ENCODE results near the gene PRDM10. TPM values are rescaled to one million over a fixed set of nuclear protein-coding genes. Genes with fewer than 3 reads are reported as not detected.

The PRDM10 gene
- total RNA-seq, 1 experiment from 2014 or later: 9.2 TPM

DNA sequence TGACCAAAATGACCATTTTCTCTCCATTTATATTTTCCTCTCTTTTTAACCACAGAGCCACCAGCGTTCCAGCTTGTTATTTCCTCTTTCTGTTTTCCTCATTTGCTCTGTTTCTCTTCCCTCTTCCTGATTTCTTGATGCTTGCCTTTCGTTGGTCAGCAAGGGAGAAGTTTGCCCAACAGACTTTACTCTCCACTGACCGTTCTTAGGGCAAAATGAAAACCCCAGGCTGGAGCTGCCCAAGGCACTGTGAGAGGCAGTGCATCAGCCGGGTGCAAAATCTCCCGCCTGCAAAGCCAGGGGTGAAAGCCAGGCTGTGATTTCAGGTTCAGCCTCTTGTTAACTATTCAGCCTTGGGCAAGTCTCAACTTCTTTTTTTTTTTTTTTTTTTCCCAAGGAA is 40.9 kb upstream of the PRDM10 start:
- Histone ChIP-seq H3K9ac (ENCODE audit: low read length) (no peak overlapping the region), H3K9me3 (ENCODE audit: control insufficient read depth in 1 of 2, insufficient read depth in 1 of 2, low read depth in 1 of 2, low read length in 2 of 2) (no peaks in the 10 kb centered on the region), H3K4me3 (replicated peaks in 1 of 2; ENCODE audit: low read depth in 1 of 2, low read length in 2 of 2) (no peak overlapping the region), H3K36me3 (ENCODE audit: control insufficient read depth in 1 of 2, insufficient read depth in 2 of 2, low read length in 2 of 2) (no peaks in the 10 kb centered on the region), H3K4me2 (ENCODE audit: low read length) (no peak overlapping the region), H3K27me3 (ENCODE audit: insufficient read depth, low read length) (no peaks in the 10 kb centered on the region), H3K4me1 (ENCODE audit: control insufficient read depth in 1 of 2, insufficient read depth in 2 of 2, low read length in 2 of 2) (no peaks in the 10 kb centered on the region; a peak in 1 of 4 replicates), H4K20me1 (ENCODE audit: insufficient read depth) (no peaks in the 10 kb centered on the region), H3K9me2 (ENCODE audit: insufficient read depth) (no peaks in the 10 kb centered on the region), H3K79me2 (ENCODE audit: insufficient read depth, low read length) (no peaks in the 10 kb centered on the region), H2AFZ (ENCODE audit: low read depth, low read length, poor library complexity, severe bottlenecking) (no peak overlapping the region), H3K27ac (ENCODE audit: low read depth, low read length) (no peak overlapping the region)
- ChIA-PET POLR2A (no interaction called here), CTCF (no interaction called here), RAD21 (ENCODE audit: low non-redundant PET in 1 of 2, low total read pairs in 2 of 2, uncharacterized antibody in 2 of 2, unreplicated experiment in 2 of 2) (no interaction called here)
- DNase-seq (ENCODE audit: low read depth, low spot score) (no peak), ATAC-seq (no peak)
- no TSS peak for BruUV-seq (replicated peaks)
- TF ChIP-seq TCF7L2 (IDR thresholded peaks at IDR 0.05; ENCODE audit: borderline replicate concordance, extremely low read depth, insufficient read depth, insufficient read length) (no peak), SRF (IDR thresholded peaks at IDR 0.05; ENCODE audit: low read depth) (no peak), YY1 (IDR thresholded peaks at IDR 0.05; ENCODE audit: extremely low read depth, insufficient replicate concordance, low read depth, low read length) (no peak), POLR2A (IDR thresholded peaks at IDR 0.05; ENCODE audit: borderline replicate concordance, extremely low read depth, insufficient read depth, insufficient read length) (no peak), ELF1 (IDR thresholded peaks at IDR 0.05; ENCODE audit: borderline replicate concordance, low read depth) (no peak), CEBPB (IDR thresholded peaks at IDR 0.05; ENCODE audit: low read depth) (no peak), FOSL1 (IDR thresholded peaks at IDR 0.05; ENCODE audit: low read depth) (no peak), ZFX (IDR thresholded peaks at IDR 0.05) (no peak), JUND (IDR thresholded peaks at IDR 0.05) (no peak), ZNF274 (IDR thresholded peaks at IDR 0.05; ENCODE audit: low read depth, low read length) (no peak), EZH2phosphoT487 (IDR thresholded peaks at IDR 0.05; ENCODE audit: borderline replicate concordance) (no peak), SIN3A (IDR thresholded peaks at IDR 0.05; ENCODE audit: low read depth) (no peak), CBX3 (IDR thresholded peaks at IDR 0.05; ENCODE audit: low read depth) (no peak)
- TF ChIP-seq, protein P1, sequence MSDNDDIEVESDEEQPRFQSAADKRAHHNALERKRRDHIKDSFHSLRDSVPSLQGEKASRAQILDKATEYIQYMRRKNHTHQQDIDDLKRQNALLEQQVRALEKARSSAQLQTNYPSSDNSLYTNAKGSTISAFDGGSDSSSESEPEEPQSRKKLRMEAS (IDR thresholded peaks at IDR 0.05): no peak
- TF ChIP-seq, protein P2, sequence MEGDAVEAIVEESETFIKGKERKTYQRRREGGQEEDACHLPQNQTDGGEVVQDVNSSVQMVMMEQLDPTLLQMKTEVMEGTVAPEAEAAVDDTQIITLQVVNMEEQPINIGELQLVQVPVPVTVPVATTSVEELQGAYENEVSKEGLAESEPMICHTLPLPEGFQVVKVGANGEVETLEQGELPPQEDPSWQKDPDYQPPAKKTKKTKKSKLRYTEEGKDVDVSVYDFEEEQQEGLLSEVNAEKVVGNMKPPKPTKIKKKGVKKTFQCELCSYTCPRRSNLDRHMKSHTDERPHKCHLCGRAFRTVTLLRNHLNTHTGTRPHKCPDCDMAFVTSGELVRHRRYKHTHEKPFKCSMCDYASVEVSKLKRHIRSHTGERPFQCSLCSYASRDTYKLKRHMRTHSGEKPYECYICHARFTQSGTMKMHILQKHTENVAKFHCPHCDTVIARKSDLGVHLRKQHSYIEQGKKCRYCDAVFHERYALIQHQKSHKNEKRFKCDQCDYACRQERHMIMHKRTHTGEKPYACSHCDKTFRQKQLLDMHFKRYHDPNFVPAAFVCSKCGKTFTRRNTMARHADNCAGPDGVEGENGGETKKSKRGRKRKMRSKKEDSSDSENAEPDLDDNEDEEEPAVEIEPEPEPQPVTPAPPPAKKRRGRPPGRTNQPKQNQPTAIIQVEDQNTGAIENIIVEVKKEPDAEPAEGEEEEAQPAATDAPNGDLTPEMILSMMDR (IDR thresholded peaks at IDR 0.05 in 2 of 3, conservative IDR thresholded peaks at IDR 0.05 in 1 of 3; ENCODE audit: borderline replicate concordance in 1 of 3, insufficient read depth in 1 of 3, low read depth in 2 of 3, low read length in 2 of 3): no peak
- TF ChIP-seq, protein P3, sequence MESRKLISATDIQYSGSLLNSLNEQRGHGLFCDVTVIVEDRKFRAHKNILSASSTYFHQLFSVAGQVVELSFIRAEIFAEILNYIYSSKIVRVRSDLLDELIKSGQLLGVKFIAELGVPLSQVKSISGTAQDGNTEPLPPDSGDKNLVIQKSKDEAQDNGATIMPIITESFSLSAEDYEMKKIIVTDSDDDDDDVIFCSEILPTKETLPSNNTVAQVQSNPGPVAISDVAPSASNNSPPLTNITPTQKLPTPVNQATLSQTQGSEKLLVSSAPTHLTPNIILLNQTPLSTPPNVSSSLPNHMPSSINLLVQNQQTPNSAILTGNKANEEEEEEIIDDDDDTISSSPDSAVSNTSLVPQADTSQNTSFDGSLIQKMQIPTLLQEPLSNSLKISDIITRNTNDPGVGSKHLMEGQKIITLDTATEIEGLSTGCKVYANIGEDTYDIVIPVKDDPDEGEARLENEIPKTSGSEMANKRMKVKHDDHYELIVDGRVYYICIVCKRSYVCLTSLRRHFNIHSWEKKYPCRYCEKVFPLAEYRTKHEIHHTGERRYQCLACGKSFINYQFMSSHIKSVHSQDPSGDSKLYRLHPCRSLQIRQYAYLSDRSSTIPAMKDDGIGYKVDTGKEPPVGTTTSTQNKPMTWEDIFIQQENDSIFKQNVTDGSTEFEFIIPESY (IDR thresholded peaks at IDR 0.05; ENCODE audit: extremely low read depth, insufficient replicate concordance, low read length): no peak
- TF ChIP-seq, protein P4, sequence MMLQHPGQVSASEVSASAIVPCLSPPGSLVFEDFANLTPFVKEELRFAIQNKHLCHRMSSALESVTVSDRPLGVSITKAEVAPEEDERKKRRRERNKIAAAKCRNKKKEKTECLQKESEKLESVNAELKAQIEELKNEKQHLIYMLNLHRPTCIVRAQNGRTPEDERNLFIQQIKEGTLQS (IDR thresholded peaks at IDR 0.05): no peak
- TF ChIP-seq, protein P5, sequence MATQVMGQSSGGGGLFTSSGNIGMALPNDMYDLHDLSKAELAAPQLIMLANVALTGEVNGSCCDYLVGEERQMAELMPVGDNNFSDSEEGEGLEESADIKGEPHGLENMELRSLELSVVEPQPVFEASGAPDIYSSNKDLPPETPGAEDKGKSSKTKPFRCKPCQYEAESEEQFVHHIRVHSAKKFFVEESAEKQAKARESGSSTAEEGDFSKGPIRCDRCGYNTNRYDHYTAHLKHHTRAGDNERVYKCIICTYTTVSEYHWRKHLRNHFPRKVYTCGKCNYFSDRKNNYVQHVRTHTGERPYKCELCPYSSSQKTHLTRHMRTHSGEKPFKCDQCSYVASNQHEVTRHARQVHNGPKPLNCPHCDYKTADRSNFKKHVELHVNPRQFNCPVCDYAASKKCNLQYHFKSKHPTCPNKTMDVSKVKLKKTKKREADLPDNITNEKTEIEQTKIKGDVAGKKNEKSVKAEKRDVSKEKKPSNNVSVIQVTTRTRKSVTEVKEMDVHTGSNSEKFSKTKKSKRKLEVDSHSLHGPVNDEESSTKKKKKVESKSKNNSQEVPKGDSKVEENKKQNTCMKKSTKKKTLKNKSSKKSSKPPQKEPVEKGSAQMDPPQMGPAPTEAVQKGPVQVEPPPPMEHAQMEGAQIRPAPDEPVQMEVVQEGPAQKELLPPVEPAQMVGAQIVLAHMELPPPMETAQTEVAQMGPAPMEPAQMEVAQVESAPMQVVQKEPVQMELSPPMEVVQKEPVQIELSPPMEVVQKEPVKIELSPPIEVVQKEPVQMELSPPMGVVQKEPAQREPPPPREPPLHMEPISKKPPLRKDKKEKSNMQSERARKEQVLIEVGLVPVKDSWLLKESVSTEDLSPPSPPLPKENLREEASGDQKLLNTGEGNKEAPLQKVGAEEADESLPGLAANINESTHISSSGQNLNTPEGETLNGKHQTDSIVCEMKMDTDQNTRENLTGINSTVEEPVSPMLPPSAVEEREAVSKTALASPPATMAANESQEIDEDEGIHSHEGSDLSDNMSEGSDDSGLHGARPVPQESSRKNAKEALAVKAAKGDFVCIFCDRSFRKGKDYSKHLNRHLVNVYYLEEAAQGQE (IDR thresholded peaks at IDR 0.05; ENCODE audit: low read depth): no peak
- intact Hi-C loops (cut with micrococcal nuclease): no loop called here
